Measurements from ENCODE around the gene TSPAN6.
A peak's percentile ranks its signal among the peaks of the same experiment; 100 is the strongest.

TSPAN6 gene

GRCh38 chrX:100611951-100612350 is 24.7 kb downstream of the TSPAN6 start:
- TF ChIP-seq CTCF (IDR thresholded peaks at IDR 0.05; ENCODE audit: insufficient read depth, low read depth, low read length, missing control alignments), result no peak
- no peak for DNase-seq (ENCODE audit: low read depth)
- H3K4me3 ChIP-seq (ENCODE audit: low read depth, low read length), result no peak overlapping the region

GRCh38 chrX:100609591-100609990 is 27.0 kb downstream of the TSPAN6 start:
- no peak for TF ChIP-seq CTCF (IDR thresholded peaks at IDR 0.05; ENCODE audit: insufficient read depth, low read depth, low read length, missing control alignments)
- no peak for DNase-seq (ENCODE audit: low read depth)
- H3K4me3 ChIP-seq (ENCODE audit: low read depth, low read length), result no peak overlapping the region

- TF ChIP-seq CTCF (IDR thresholded peaks at IDR 0.05; ENCODE audit: insufficient read depth, low read depth, low read length, missing control alignments), result no peak
- peak; percentile 0 for DNase-seq (ENCODE audit: low read depth)
- no peak overlapping the region for H3K4me3 ChIP-seq (ENCODE audit: low read depth, low read length)
These were observed 29.9 kb downstream of the TSPAN6 start for GRCh38 chrX:100606753-100607152.

GRCh38 chrX:100600758-100601157 is 35.8 kb downstream of the TSPAN6 start:
- no peak for DNase-seq (ENCODE audit: low read depth)
- H3K4me3 ChIP-seq (ENCODE audit: low read depth, low read length), result no peak overlapping the region
- no peak for TF ChIP-seq CTCF (IDR thresholded peaks at IDR 0.05; ENCODE audit: insufficient read depth, low read depth, low read length, missing control alignments)

GRCh38 chrX:100600340-100600739 is 36.3 kb downstream of the TSPAN6 start:
- DNase-seq (ENCODE audit: low read depth), result no peak
- no peak overlapping the region for H3K4me3 ChIP-seq (ENCODE audit: low read depth, low read length)
- no peak for TF ChIP-seq CTCF (IDR thresholded peaks at IDR 0.05; ENCODE audit: insufficient read depth, low read depth, low read length, missing control alignments)

- H3K4me3 ChIP-seq (ENCODE audit: low read depth, low read length), result no peak overlapping the region
- no peak for DNase-seq (ENCODE audit: low read depth)
- TF ChIP-seq CTCF (IDR thresholded peaks at IDR 0.05; ENCODE audit: insufficient read depth, low read depth, low read length, missing control alignments), result no peak
These were observed 37.1 kb downstream of the TSPAN6 start for GRCh38 chrX:100599456-100599855.

GRCh38 chrX:100596601-100597000 is 40.0 kb downstream of the TSPAN6 start:
- H3K4me3 ChIP-seq (ENCODE audit: low read depth, low read length), result no peak overlapping the region
- TF ChIP-seq CTCF (IDR thresholded peaks at IDR 0.05; ENCODE audit: insufficient read depth, low read depth, low read length, missing control alignments), result no peak

More at GRCh38 chrX:100596601-100597000, 40.0 kb downstream of the TSPAN6 start:
- no peak for DNase-seq (ENCODE audit: low read depth)

Measured in GM12865 (cell line).